DOHH2 (cell line): Measurements from ENCODE around the gene CYB5RL.

ENCODE experiments used
- H3F3A ChIP-seq: fragments of 200-600 bp; sonication (generic), shearing (Covaris generic); 2 replicates; pipeline ENCODE4 v1.6.0; 2016; ENCODE audit warnings: antibody characterized with exemption, mild to moderate bottlenecking; ENCODE audit not compliant: control insufficient read depth, insufficient read depth
- H3K27ac ChIP-seq: fragments of 200-600 bp; sonication (generic); 2 replicates; pipeline ENCODE4 v1.5.1; 2014; ENCODE audit warnings: low read depth, mild to moderate bottlenecking, low read length, moderate library complexity
- H3K27me3 ChIP-seq: fragments of 200-600 bp; sonication (generic); 2 replicates; pipeline ENCODE4 v1.6.1; 2014; ENCODE audit warnings: mild to moderate bottlenecking, low read length, mixed read lengths; ENCODE audit not compliant: control insufficient read depth
- H3K36me3 ChIP-seq: fragments of 200-600 bp; sonication (generic); 2 replicates; pipeline ENCODE4 v1.6.1; 2014; ENCODE audit warnings: mild to moderate bottlenecking, low read length, moderate library complexity, mixed read lengths; ENCODE audit not compliant: control insufficient read depth
- H3K4me1 ChIP-seq: fragments of 200-600 bp; sonication (generic); 2 replicates; pipeline ENCODE4 v1.6.1; 2014; ENCODE audit warnings: mild to moderate bottlenecking, low read length, mixed read lengths; ENCODE audit not compliant: control insufficient read depth
- H3K4me2 ChIP-seq: fragments of 200-600 bp; sonication (generic); 2 replicates; pipeline ENCODE4 v1.6.0; 2014; ENCODE audit warnings: mild to moderate bottlenecking, low read length, moderate library complexity
- H3K4me3 ChIP-seq: fragments of 200-600 bp; sonication (generic); 2 replicates; pipeline ENCODE4 v1.5.1; 2014; ENCODE audit warnings: mild to moderate bottlenecking, low read length, mixed read lengths
- H3K79me2 ChIP-seq: fragments of 200-600 bp; sonication (generic); 2 replicates; pipeline ENCODE4 v1.6.1; 2014; ENCODE audit warnings: mild to moderate bottlenecking, low read length, mixed read lengths; ENCODE audit not compliant: control insufficient read depth
- H3K9me2 ChIP-seq: fragments of 200-600 bp; sonication (generic); replicated peaks from 2 replicates; pipeline ENCODE4 v1.6.1; 2014; ENCODE audit warnings: mild to moderate bottlenecking, low read length, mixed read lengths; ENCODE audit not compliant: control insufficient read depth
- H3K9me3 ChIP-seq: fragments of 200-600 bp; sonication (generic); 2 replicates; pipeline ENCODE4 v1.6.1; 2014; ENCODE audit warnings: antibody characterized with exemption, low read length, mixed read lengths; ENCODE audit not compliant: control insufficient read depth, insufficient read depth
- H4K20me1 ChIP-seq: fragments of 200-600 bp; sonication (generic); 2 replicates; pipeline ENCODE4 v1.6.0; 2014; ENCODE audit warnings: low read depth, mild to moderate bottlenecking, antibody characterized with exemption, low read length, moderate library complexity; ENCODE audit not compliant: control insufficient read depth, insufficient read depth
- CTCF ChIP-seq: fragments of 200-600 bp; sonication (generic); IDR thresholded peaks from one replicate; pipeline ENCODE4 v1.5.1; 2014; ENCODE audit warnings: antibody characterized with exemption, mild to moderate bottlenecking, low read depth, low read length; ENCODE audit not compliant: poor library complexity, severe bottlenecking
- EZH2phosphoT487 ChIP-seq: fragments of 200-600 bp; sonication (generic); IDR thresholded peaks from 2 replicates; pipeline ENCODE4 v1.6.1; 2017; ENCODE audit warnings: borderline replicate concordance, mild to moderate bottlenecking, antibody characterized with exemption, low read length, moderate library complexity, mixed read lengths

The CYB5RL gene

GRCh38 chr1:54159733-54160316 lies 40.0 kb downstream of the CYB5RL start:
- no peaks in the 10 kb centered on the region for H3K27me3 ChIP-seq
- no peaks in the 10 kb centered on the region for H3K36me3 ChIP-seq
- H3K27ac ChIP-seq, result no peak overlapping the region
- H3K4me1 ChIP-seq, result no peaks in the 10 kb centered on the region
- no peak overlapping the region for H3K4me2 ChIP-seq
- no peaks in the 10 kb centered on the region for H3F3A ChIP-seq
- H3K9me3 ChIP-seq, result no peaks in the 10 kb centered on the region
- no peak for TF ChIP-seq CTCF
- H3K79me2 ChIP-seq, result no peaks in the 10 kb centered on the region
- no peak overlapping the region for H3K4me3 ChIP-seq
- H4K20me1 ChIP-seq, result no peaks in the 10 kb centered on the region
- H3K9me2 ChIP-seq, result no peaks in the 10 kb centered on the region

GRCh38 chr1:54158071-54158470 lies 41.8 kb downstream of the CYB5RL start:
- no peak for TF ChIP-seq CTCF
- no peak for TF ChIP-seq EZH2phosphoT487
- Histone ChIP-seq H3K27me3 (no peaks in the 10 kb centered on the region), H3F3A (no peaks in the 10 kb centered on the region), H4K20me1 (no peaks in the 10 kb centered on the region), H3K4me1 (no peaks in the 10 kb centered on the region), H3K9me2 (no peaks in the 10 kb centered on the region), H3K36me3 (no peaks in the 10 kb centered on the region), H3K4me3 (no peak overlapping the region), H3K4me2 (no peak overlapping the region), H3K9me3 (no peaks in the 10 kb centered on the region), H3K79me2 (no peaks in the 10 kb centered on the region), H3K27ac (no peak overlapping the region)

- TF ChIP-seq CTCF (no peak), EZH2phosphoT487 (no peak)
- no peaks in the 10 kb centered on the region for H3K9me2 ChIP-seq
These were observed 42.4 kb downstream of the CYB5RL start for GRCh38 chr1:54157401-54157800.

GRCh38 chr1:54156986-54157385 lies 42.8 kb downstream of the CYB5RL start:
- H4K20me1 ChIP-seq, result no peaks in the 10 kb centered on the region
- H3K9me2 ChIP-seq, result no peaks in the 10 kb centered on the region
- no peaks in the 10 kb centered on the region for H3K79me2 ChIP-seq
- no peak overlapping the region for H3K4me3 ChIP-seq
- H3K27me3 ChIP-seq, result no peaks in the 10 kb centered on the region
- TF ChIP-seq CTCF (no peak), EZH2phosphoT487 (no peak)
- no peak overlapping the region for H3K4me2 ChIP-seq
- H3K27ac ChIP-seq, result no peak overlapping the region
- no peaks in the 10 kb centered on the region for H3K36me3 ChIP-seq
- H3K4me1 ChIP-seq, result no peaks in the 10 kb centered on the region
- no peaks in the 10 kb centered on the region for H3F3A ChIP-seq
- H3K9me3 ChIP-seq, result no peaks in the 10 kb centered on the region

More at GRCh38 chr1:54157401-54157800, 42.4 kb downstream of the CYB5RL start:
- Histone ChIP-seq H3F3A (no peaks in the 10 kb centered on the region), H3K79me2 (no peaks in the 10 kb centered on the region), H4K20me1 (no peaks in the 10 kb centered on the region), H3K36me3 (no peaks in the 10 kb centered on the region), H3K27me3 (no peaks in the 10 kb centered on the region), H3K4me2 (no peak overlapping the region), H3K27ac (no peak overlapping the region), H3K9me3 (no peaks in the 10 kb centered on the region), H3K4me3 (no peak overlapping the region), H3K4me1 (no peaks in the 10 kb centered on the region)
